Liver (tissue), 3 donors: ENCODE data around the gene RER1.

ENCODE experiments used
- CTCF ChIP-seq: fragments of 150-350 bp; IDR thresholded peaks from 2 replicates; pipeline ENCODE4 v1.5.1; 2017; ENCODE audit warnings: improper control_type of control experiment, low read depth, low read length; ENCODE audit not compliant: missing input control
- JUND ChIP-seq, 2 donors: IDR thresholded peaks; 2 replicates each; pipeline ENCODE4 v1.6.1; 2016; ENCODE audit warnings: antibody characterized with exemption in 2 of 2
- RAD21 ChIP-seq, 2 donors: IDR thresholded peaks; 2 replicates each; pipeline ENCODE4 v1.6.1; 2016; ENCODE audit warnings: antibody characterized with exemption in 2 of 2, mild to moderate bottlenecking in 2 of 2
- REST ChIP-seq: IDR thresholded peaks from 2 replicates; pipeline ENCODE4 v1.6.1; 2016; ENCODE audit warnings: antibody characterized with exemption, mild to moderate bottlenecking
- SP1 ChIP-seq: IDR thresholded peaks from 2 replicates; pipeline ENCODE4 v1.6.1; 2018; ENCODE audit warnings: antibody characterized with exemption, mild to moderate bottlenecking
- TAF1 ChIP-seq: conservative IDR thresholded peaks from 2 replicates; pipeline ENCODE4 v1.6.1; 2016; ENCODE audit warnings: antibody characterized with exemption, mild to moderate bottlenecking
- ZBTB33 ChIP-seq: IDR thresholded peaks from 2 replicates; pipeline ENCODE4 v1.6.1; 2016; ENCODE audit warnings: antibody characterized with exemption
- donor health status: healthy.
- donor health status: healthy.

- TF ChIP-seq CTCF, result no peak
- TF ChIP-seq SP1, result no peak
- no peak for TF ChIP-seq REST
- no peak for TF ChIP-seq RAD21 (IDR thresholded peaks at IDR 0.05)
- TF ChIP-seq ZBTB33, result no peak
- no peak for TF ChIP-seq JUND (IDR thresholded peaks at IDR 0.05)
- no peak for TF ChIP-seq TAF1
Observed at GRCh38 chr1:2358651-2359640, 32.7 kb upstream of the RER1 start.
